HTR-8/SVneo (cell line): ENCODE measurements around the gene CACNG4.

Source experiments
- DNase-seq: peaks from one replicate; pipeline ENCODE4 v3.0.0; 2011; ENCODE audit warnings: low spot score, mixed read lengths; ENCODE audit not compliant: insufficient read length
- FAIRE-seq: peaks from 2 replicates; lab custom pipeline; 2011; peaks lifted over from hg19 to GRCh38; lab: Jason Lieb, UNC

The CACNG4 gene

GRCh38 chr17:67078292-67078691 lies 113.8 kb downstream of the CACNG4 start:
- FAIRE-seq = peak; percentile 9
- no peak for DNase-seq

GRCh38 chr17:67079491-67079890 lies 115.0 kb downstream of the CACNG4 start:
- FAIRE-seq = no peak
- no peak for DNase-seq

- FAIRE-seq = no peak
- DNase-seq = no peak
These were observed 116.3 kb downstream of the CACNG4 start for GRCh38 chr17:67080804-67081203.

- FAIRE-seq = no peak
- DNase-seq = no peak
These were observed 117.6 kb downstream of the CACNG4 start for GRCh38 chr17:67082107-67082506.
